GM13976 (cell line): ENCODE results near the gene RAD51D.
"Not testable (repeated sequence)": the region's sequence is repeated elsewhere in the genome, so short reads cannot be mapped to it uniquely, and the experiment has no call there.

ENCODE experiments used
- DNase-seq: peaks from one replicate; pipeline ENCODE4 v3.0.0; 2012; ENCODE audit warnings: low spot score
- in situ Hi-C: fragments of 300-500 bp; cut with MboI; formaldehyde crosslinking; loops from one replicate; pipeline ENCODE4 v1.12.0; 2022; ENCODE audit warnings: low sequenced_read_pairs, mixed read lengths, inconsistent platforms; ENCODE audit not compliant: unreplicated experiment
- TF ChIP-seq, protein P1 (sequence below): IDR thresholded peaks from 2 replicates; pipeline ENCODE4 v1.5.1; 2012; ENCODE audit warnings: borderline replicate concordance, mild to moderate bottlenecking; ENCODE audit not compliant: insufficient read depth; ENCODE audit errors: extremely low read depth, missing control alignments, control extremely low read depth

RAD51D gene

GRCh38 chr17:35051579-35052240 lies 68.0 kb downstream of the RAD51D start:
- TF ChIP-seq, protein P1, sequence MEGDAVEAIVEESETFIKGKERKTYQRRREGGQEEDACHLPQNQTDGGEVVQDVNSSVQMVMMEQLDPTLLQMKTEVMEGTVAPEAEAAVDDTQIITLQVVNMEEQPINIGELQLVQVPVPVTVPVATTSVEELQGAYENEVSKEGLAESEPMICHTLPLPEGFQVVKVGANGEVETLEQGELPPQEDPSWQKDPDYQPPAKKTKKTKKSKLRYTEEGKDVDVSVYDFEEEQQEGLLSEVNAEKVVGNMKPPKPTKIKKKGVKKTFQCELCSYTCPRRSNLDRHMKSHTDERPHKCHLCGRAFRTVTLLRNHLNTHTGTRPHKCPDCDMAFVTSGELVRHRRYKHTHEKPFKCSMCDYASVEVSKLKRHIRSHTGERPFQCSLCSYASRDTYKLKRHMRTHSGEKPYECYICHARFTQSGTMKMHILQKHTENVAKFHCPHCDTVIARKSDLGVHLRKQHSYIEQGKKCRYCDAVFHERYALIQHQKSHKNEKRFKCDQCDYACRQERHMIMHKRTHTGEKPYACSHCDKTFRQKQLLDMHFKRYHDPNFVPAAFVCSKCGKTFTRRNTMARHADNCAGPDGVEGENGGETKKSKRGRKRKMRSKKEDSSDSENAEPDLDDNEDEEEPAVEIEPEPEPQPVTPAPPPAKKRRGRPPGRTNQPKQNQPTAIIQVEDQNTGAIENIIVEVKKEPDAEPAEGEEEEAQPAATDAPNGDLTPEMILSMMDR = no peak
- in situ Hi-C loops = no loop called here
- DNase-seq = peak; percentile 34

DNA sequence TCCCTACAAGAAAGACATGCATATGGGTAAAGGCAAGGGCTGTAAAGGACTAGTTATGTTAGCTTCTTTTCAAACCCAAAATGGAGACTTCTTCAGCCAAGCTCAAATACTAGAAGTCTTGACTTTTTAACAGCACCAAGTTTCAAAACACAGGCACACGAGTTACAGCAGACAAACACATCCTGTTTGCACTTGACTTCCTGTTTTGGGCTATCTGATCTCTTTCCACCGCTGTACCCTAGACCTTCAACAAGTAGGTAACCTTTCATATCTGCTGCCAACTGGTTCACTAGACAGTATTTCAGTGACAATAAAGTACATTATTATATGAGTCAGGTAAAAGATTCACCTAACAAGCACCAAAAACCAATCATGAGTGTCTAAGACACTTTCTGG lies 68.5 kb downstream of the RAD51D start:
- DNase-seq = peak; percentile 51
- TF ChIP-seq, protein P1 = no peak
- in situ Hi-C loops = no loop called here

- in situ Hi-C loops = no loop called here
- TF ChIP-seq, protein P1 = no peak
- no peak for DNase-seq
These were observed 69.5 kb downstream of the RAD51D start for GRCh38 chr17:35050170-35050569.

- TF ChIP-seq, protein P1 = no peak
- no peak for DNase-seq
- in situ Hi-C loops = no loop called here
These were observed 70.8 kb downstream of the RAD51D start for GRCh38 chr17:35048685-35049379.

DNA sequence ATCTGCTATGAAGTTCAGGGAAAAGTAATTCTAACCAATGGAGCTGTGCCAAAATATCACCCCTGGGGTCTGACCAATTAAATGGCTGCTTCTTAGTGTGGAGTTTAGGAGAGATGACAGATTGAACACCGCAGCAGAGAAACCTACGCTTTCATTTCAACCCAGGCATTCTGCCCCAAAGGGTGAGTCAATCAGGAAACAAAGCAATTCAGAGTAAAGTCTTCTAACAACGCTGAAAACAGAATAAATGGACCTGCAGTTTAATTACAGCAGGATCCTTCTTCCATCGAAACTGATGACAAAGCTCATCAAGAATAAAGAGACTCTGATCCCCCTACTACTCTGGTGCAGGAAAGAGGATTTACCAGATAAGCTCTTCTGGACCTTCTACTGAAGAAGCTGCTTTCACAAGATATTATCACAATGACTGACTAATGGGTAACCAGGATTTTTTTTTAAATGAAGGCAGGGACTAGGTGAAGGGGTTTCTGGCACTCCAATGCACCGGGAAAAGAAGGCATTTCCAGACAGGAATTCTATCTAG lies 72.8 kb downstream of the RAD51D start:
- peak; percentile 81 for DNase-seq
- TF ChIP-seq, protein P1 = no peak
- in situ Hi-C loops = no loop called here

DNA sequence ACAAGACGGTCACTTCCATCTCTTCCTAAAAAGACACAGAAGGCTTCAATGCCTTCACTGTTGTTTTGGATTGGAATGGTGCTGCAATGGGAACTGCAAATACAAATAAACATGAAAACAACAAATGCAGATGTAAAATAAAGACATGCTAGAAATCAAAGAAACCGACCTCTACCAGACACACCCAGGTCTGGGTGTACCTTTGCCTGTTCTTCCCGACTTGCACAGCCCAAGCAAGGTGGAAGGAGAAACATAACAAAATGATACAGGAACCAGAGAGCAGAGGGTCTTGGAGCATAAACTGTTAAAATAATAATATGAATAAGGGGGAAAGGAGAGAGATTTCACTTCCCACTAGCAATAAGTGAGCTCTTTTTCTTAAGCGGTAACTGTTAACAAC lies 73.4 kb downstream of the RAD51D start:
- in situ Hi-C loops = no loop called here
- TF ChIP-seq, protein P1 = no peak
- DNase-seq = no peak

- in situ Hi-C loops, DNase-seq: not testable (repeated sequence)
These were observed 74.1 kb downstream of the RAD51D start for GRCh38 chr17:35045458-35045979.
